Measurements from ENCODE around the gene ARHGAP32.
"Not testable (repeated sequence)": the region's sequence is repeated elsewhere in the genome, so short reads cannot be mapped to it uniquely, and the experiment has no call there.

ARHGAP32 gene

GRCh38 chr11:129195682-129196081 lies 3.6 kb upstream of the ARHGAP32 start:
- DNase-seq, result no peak

- no peak for DNase-seq
These were observed 476 bp downstream of the ARHGAP32 start for GRCh38 chr11:129191649-129192048.

GRCh38 chr11:129190087-129190486 lies 2.0 kb downstream of the ARHGAP32 start:
- no peak for DNase-seq

GRCh38 chr11:129189646-129190045 lies 2.5 kb downstream of the ARHGAP32 start:
- DNase-seq, result no peak

- not testable (repeated sequence) for DNase-seq
These were observed 7.0 kb downstream of the ARHGAP32 start for GRCh38 chr11:129185082-129185481.

GRCh38 chr11:129184581-129184980 lies 7.5 kb downstream of the ARHGAP32 start:
- DNase-seq, result no peak

- no peak for DNase-seq
These were observed 24.8 kb downstream of the ARHGAP32 start for GRCh38 chr11:129167315-129167714.

GRCh38 chr11:129163714-129164164 lies 28.4 kb downstream of the ARHGAP32 start:
- DNase-seq, result peak; percentile 4

- not testable (repeated sequence) for DNase-seq
These were observed 35.0 kb downstream of the ARHGAP32 start for GRCh38 chr11:129157080-129157479.

GRCh38 chr11:129155745-129156144 lies 36.4 kb downstream of the ARHGAP32 start:
- DNase-seq, result no peak

GRCh38 chr11:129148487-129148886 lies 43.6 kb downstream of the ARHGAP32 start:
- DNase-seq, result peak; percentile 1

- DNase-seq, result no peak
These were observed 45.9 kb downstream of the ARHGAP32 start for GRCh38 chr11:129146191-129146590.

GRCh38 chr11:129145276-129145675 lies 46.8 kb downstream of the ARHGAP32 start:
- DNase-seq, result no peak

GRCh38 chr11:129144256-129144655 lies 47.9 kb downstream of the ARHGAP32 start:
- no peak for DNase-seq

GRCh38 chr11:129143335-129143734 lies 48.8 kb downstream of the ARHGAP32 start:
- DNase-seq, result no peak

- no peak for DNase-seq
These were observed 50.2 kb downstream of the ARHGAP32 start for GRCh38 chr11:129141748-129142523.

- DNase-seq, result no peak
These were observed 60.8 kb downstream of the ARHGAP32 start for GRCh38 chr11:129131316-129131715.

GRCh38 chr11:129128881-129129620 lies 63.1 kb downstream of the ARHGAP32 start:
- not testable (repeated sequence) for DNase-seq

- DNase-seq, result no peak
These were observed 73.1 kb downstream of the ARHGAP32 start for GRCh38 chr11:129119036-129119435.

- DNase-seq, result peak; percentile 61
These were observed 74.4 kb downstream of the ARHGAP32 start for GRCh38 chr11:129117595-129118350.

GRCh38 chr11:129115652-129116586 lies 76.2 kb downstream of the ARHGAP32 start:
- DNase-seq, result no peak

GRCh38 chr11:129109701-129110100 lies 82.4 kb downstream of the ARHGAP32 start:
- no peak for DNase-seq
